GM12865 (cell line): ENCODE measurements around the gene EFHC1.

ENCODE experiments used
- DNase-seq: peaks from one replicate; pipeline ENCODE4 v3.0.0; 2010; ENCODE audit warnings: low read depth
- H3K4me3 ChIP-seq: 2 replicates; pipeline ENCODE4 v1.5.1; 2011; ENCODE audit warnings: mild to moderate bottlenecking, low read depth, low read length, control low read depth
- CTCF ChIP-seq: IDR thresholded peaks from 2 replicates; pipeline ENCODE4 v1.5.1; 2011; ENCODE audit warnings: low read length, control low read depth, low read depth, inconsistent platforms; ENCODE audit not compliant: insufficient read depth; ENCODE audit errors: missing control alignments

Gene EFHC1

DNA sequence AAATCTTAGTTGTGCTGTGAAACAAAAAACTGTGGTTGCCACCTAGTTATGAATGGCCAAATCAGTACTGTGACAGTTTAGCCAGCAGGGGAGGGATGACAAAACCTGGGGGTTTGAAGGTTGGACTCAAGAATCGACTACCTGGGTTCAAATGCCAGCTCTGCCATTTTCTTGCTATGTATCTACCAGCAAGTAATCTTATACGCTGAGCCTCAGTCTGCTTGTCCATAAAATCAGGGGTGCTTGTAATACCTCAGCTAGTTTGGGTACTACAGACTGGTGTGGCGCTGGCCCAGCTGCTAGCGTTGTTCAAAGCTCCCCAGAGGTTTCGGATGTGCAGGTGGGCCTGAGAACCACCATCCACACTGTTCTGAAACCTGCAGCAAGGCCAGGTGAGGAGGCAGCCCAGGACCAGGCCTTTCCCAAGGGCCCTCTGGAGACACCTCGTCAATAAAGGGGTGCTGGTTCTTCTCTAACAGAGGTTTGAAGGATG is 116.3 kb downstream of the EFHC1 start:
- DNase-seq = peak; percentile 86
- TF ChIP-seq CTCF = peak; percentile 28
- no peak overlapping the region for H3K4me3 ChIP-seq

- peak; percentile 92 for DNase-seq
- no peak for TF ChIP-seq CTCF
- H3K4me3 ChIP-seq = no peak overlapping the region
These were observed 117.0 kb downstream of the EFHC1 start for GRCh38 chr6:52537001-52537753.

GRCh38 chr6:52538252-52538900 is 118.2 kb downstream of the EFHC1 start:
- H3K4me3 ChIP-seq = no peak overlapping the region
- no peak for DNase-seq
- no peak for TF ChIP-seq CTCF

- DNase-seq = no peak
- no peak for TF ChIP-seq CTCF
- no peak overlapping the region for H3K4me3 ChIP-seq
These were observed 118.8 kb downstream of the EFHC1 start for GRCh38 chr6:52538901-52539354.

DNA sequence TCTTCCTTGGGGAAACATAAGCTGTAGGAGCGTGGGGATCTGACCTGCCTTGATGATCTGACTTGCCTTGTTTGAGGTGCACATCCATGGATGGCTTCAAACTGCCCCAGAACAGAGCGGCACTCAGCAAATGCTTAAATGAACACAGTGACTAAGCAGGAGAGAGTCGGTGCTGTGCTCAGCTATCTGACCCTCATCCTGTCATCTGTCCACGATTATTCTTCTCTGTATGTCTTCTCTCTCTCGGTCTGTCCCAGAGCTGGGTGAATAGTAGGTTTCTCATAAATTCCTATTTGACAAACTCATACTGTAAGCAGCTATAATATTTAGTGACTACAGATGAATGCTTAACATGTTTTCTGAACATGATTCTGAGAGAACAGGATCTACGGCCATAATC is 119.5 kb downstream of the EFHC1 start:
- DNase-seq = no peak
- H3K4me3 ChIP-seq = no peak overlapping the region
- no peak for TF ChIP-seq CTCF

- no peak for DNase-seq
- TF ChIP-seq CTCF = no peak
- H3K4me3 ChIP-seq = no peak overlapping the region
These were observed 120.3 kb downstream of the EFHC1 start for GRCh38 chr6:52540286-52540902.
